ENCODE data around the gene PAPOLB.

PAPOLB gene

DNA sequence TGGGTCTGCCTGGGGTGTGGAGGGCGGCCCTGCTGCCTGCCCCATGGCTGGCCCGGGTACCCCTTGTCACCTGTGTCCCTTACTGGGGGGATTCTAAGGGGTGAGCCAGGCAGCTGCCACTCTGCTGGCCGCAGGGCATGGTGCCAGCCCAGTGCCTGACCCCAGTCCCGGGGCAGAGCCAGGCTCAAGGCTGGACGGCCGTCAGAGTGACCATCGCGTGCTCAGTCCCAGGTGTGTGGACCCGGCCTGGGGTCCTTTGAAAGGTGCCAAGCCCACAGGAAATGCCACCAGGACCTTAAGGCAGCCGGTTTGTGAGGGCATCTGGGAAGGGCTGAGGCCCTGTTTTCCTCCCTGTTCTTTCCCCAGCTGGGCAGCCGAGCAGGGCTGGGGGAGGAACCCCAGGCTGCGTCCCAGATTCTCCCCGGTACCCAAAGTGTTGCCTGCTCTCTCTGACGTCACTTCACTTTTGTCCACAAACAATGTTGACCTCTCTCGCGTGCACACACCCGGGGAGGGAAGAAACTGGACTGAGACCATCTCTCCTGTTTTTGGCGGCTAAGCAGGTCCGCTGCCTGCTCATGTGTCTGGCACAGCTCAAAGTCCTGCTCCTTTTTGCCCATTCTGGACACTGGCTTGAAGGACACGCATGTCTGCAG, 37.6 kb downstream of the PAPOLB start:
- DNase-seq (ENCODE audit: low read depth) = no peak

DNA sequence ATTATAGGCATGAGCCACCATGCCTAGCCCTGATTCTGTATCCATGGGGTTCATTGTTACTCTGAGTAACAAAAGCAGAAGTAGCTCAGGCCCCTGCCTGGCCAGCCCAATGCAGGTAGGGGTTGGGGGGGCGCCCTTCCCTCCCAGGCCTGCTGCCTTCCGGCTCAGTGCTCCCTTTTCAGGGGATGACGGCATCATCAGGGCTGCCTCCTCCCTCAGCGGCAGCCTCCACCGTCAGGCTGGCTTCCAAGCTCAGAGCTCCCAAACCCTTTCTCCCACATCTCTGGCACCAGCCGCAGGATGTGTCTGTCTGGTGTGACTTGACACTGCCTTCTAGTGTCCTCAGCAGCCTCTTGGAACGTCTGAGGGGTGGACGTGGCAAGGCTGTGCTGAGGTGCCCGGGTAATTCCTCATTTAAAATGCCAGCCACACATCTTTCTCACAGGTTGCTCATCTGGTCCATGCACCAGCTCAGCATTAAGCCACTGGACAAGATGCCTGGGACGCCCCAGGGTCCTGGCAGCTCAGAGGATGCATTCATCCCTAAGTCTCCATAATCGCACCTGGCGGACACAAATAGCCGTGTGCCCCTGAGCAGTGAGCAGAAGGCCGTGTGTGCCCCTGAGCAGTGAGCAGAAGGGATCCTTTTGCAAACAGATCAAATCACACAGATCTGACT, 38.2 kb downstream of the PAPOLB start:
- DNase-seq (ENCODE audit: low read depth) = no peak

DNA sequence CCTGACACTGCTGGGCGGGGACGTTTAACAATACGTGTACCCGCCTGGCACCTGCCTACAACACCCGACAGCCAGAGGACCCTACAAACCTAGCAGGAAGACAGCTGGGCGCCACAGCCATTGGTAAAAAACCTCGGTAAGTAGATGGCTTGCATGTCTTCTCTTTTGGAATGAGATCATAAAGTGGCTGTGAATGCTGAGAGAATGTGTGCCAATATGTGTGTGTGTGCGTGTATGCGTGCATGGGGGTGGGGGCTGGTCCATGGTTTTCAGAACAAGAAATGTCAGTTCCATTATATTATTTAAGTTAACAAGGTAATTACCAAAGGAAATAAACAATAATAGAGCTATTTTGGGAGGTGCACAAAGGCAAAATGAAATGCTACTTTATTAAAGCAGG, 39.2 kb downstream of the PAPOLB start:
- DNase-seq (ENCODE audit: low read depth) = no peak

DNA sequence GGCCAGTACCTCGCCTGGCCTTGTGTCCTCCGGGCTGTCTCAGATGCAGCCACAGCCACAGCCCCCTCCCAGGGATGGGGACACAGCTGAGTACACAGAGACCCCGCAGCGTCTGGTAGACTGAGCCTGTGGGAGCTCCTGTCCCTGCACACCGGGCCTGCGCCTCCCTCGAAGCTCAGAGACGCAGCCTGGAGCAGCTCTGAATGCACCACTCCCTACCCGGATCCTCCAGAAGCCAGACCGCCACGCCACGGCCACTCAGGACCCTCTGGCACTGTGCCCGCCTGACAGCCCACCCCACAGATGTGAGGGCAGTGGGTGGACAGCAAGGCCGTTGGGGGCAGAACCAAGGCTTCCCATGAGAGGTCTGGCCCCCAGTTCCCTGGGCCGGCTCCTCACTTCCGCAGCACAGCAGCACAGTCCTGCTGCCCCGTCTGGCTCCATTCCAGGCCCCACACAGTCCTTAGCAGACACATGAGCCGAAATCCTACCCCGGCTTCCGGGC, 40.8 kb downstream of the PAPOLB start:
- no peak for DNase-seq (ENCODE audit: low read depth)

DNA sequence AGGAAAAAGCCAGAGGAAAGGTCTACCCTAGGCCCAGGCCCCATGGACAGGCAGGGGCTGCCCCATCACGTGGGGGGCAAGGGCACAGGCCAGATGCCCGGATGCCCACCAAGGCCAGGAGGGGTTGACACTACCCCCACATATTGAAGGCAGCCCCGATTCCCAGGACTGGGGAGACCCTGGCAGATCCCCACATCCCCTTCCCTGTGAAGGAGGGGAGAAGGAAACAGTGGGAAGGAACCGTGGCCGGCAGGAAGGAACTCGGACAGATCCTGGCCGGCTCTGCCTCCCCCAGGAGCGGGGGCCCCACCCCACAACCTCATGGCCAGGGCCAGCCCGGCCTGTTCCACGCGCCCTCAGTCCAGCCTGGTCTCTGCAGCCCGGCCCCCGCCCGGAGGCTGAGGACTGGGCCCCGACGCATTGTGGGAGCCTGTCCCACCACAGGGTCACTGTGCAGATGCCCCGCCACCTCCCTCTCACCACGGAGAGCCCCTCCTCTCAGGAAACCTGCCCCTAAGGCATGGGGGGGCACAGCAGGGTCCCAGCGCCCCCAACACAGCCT, 41.3 kb downstream of the PAPOLB start:
- no peak for DNase-seq (ENCODE audit: low read depth)

DNA sequence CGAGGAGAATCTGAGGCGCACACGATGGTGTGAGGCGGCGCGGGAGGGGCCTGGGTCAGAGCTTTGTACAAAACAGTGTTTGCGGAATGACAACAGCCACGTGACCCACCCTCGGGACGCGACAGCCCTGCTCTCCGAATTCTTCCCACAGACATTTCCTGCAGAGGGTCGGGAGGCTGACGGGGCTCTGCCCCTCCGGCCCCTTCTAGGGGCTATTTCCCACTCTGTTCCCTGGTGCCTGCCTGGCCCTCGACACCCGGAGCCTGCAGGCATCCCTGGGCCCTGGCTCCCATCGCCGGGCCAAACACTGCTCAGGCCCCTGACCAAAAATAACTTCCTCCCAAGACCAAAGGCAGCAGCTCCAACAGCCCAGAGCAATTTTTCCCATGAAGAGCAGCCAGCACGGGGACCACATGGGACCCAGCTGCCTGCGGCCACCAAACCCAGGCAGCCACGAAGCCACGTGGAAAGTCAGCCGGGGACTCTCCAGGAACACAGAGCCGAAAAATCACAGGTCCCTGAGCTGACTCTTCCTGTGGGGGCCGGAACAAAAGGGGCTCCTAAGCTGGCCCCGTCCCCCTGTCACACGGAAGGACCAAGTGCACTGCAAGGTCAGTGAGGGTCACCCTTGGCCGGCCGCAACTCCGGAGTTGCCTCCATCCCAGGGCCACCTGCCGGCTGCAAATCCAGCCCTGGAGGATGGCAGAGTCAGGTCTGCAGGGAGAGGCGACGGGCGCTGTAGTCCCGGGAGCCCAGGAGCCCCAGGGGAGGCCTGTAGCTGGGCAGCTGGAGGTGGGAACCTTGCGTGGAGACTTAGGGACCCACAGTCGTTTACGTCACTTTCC, 42.0 kb downstream of the PAPOLB start:
- DNase-seq (ENCODE audit: low read depth) = no peak

DNA sequence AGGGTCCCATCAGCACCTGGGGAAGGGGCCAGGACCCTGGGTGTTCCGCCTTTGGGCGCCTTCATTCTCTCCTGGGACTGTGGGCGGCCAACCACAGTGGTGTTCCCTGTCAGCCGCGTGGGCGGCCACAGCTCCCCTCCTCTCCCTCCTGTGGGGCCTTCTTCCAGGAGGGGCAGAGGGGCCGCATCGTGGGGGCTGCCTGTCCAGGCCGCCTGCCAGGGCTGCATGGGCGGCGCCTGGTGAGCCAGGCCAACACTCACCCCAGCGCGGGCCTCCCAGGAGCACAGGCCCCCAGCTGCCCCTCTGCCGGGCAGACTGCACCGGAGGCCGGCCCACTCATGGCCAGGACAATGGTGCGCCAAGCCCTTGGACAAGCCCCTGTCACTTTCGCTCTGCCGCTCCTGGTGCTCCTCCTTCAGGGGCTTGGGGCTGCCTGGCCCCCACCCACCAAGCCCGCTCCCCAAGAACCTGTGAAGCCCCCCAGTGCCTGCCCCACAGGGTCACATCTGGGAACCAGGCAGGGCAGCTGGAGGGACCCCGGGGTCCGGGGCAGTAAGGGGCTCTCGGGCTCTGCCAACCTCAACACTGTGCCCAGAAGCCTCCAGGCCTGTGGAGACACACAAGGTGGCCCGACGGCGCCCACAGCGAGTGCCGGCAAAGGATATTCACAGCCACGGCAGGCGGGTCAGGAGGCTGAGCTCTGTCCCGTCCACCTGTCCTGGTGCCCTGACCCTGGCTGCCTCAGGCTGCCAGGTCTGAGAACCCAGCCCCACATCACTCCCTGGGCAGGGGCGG, 43.6 kb downstream of the PAPOLB start:
- no peak for DNase-seq (ENCODE audit: low read depth)

DNA sequence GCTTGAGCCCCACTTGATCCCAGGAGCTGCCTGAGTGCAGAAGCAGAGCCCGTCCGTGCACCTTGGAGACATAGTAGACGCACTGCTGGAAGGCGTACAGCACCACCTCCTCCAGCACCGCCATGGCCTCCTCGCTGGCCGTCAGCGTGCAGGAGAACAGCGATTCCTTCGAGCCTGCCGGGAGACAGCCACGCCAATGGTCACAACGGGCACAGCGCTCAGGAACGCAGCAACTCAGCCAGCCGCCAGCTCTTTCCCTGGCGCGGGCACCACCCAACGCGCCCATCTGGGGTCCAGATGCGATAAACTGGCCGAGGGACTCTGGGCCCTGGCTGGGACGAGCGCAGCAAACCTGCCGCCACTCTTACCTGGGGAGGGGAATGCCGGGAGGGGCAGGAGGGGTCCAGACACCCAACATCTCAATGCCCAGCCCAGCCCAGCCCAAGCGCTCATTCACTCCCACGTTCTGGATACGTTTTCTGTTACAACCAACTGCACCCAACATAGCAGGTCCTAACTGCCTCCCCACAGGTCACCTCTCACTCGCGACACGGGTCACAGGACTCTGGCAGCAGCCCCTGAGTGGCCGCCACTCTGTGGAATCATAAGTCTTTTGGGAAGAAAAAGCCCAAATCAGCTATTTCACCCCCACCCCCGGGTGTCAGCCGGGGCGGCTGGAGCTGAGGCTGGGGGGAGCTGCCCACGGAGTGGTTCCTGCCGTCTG, 44.5 kb downstream of the PAPOLB start:
- DNase-seq (ENCODE audit: low read depth) = no peak

DNA sequence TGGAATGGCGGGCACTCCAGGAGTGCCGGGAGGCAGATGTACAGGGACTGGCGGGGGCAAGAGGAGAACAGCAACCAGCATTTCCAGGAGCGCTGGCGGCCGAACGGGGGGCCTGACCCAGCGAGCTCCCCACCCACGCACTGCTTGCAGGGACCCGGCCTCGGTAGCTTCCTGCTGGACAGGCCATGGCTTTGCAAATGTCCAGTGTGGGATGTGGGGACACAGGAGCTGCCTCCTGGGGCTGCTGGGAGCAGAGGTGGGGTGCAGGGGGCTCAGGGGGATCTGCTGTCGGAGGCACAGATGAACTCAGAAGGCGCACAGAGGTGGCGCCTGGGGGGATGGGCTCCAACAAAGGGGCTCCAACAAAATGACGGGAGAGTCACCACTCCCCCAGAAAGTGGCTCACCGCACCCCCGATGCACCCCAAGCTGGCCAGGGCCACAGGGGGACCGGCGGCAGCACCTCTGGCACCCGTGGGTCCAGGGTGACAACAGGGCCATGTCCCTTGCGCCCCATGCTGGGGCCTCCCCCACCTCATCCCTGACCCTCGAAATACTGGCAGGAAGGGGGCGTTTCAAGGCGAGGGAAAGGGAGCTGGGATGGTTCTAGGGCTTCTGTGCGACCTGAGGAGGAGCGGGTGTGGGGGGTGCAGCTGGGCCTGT, 45.3 kb downstream of the PAPOLB start:
- no peak for DNase-seq (ENCODE audit: low read depth)

DNA sequence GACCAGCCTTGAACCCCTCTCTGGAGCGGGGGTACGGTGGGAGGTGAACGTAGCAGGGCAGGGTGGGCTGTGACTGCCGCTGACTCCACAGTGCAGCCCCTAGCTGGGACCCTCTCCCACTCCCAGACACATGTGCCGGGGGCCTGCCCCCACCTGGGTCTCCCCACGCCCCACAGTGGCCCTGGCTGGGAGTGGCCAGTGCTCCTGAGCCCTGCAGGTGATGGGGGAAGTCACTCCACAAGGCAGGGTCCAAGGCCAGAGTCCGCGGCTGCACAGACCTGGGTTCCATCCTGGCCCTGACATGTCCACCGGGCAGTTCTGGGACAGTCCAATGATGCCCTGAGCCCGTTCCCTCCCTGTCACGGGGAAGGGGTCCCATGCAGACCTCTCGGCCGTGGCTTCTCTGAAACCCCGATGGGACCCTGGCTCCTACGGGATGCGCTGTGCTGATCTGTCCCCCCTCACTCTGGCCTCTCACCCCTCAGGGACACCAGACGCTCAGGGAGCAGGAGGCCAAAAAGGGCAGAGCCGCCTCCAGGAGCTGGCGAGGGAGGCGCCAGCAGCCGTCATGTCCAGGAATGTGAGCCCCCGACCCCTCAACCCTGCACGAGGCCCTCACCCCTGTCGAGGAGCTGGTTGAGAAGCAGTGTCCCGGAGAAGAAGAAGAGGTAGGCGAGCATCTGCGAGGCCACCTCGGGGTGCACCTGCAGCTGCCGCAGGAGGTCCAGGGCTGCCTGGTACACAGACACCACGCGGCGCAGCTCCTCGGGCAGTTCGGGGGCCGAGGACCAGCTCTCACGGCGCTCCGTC, 46.0 kb downstream of the PAPOLB start:
- no peak for DNase-seq (ENCODE audit: low read depth)

DNA sequence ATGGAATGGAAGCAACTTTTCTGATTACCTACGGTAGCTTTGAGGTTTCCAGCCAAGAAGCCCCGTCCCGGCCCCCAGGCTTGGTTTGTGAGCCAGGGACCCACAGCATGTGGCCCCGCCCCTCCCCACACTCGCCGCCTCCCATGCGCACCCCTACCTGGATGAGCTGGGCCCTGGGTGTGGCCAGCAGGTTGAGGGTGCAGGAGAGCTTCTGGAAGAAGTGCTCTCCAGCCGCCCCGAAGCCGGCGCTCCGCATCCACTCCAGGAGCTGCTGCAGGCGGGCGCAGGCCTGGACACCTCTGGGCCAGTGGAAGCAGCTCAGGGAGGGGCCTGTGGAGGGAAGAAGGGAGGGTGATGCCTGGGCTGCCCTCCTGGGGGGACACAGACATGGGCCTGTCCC, 46.7 kb downstream of the PAPOLB start:
- no peak for DNase-seq (ENCODE audit: low read depth)

DNA sequence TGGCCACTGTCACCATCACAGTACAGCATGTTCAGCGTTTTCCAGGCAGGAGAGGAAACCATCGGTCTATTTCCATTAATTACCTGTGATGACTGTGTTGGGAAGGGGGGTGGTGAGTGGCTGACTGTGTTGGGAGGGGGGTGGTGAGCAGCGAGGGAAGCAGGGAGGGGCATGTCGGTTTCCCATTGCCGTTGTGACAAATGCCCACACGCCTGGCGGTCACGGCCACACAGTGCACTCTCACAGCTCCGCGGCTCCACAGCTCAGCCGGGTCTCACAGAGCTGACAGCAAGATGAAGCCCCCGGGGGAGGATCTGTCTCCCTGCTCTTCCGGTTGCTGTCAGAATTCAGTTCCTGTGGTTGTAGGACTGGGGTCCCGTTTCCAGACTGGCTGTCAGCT, 47.4 kb downstream of the PAPOLB start:
- no peak for DNase-seq (ENCODE audit: low read depth)

DNA sequence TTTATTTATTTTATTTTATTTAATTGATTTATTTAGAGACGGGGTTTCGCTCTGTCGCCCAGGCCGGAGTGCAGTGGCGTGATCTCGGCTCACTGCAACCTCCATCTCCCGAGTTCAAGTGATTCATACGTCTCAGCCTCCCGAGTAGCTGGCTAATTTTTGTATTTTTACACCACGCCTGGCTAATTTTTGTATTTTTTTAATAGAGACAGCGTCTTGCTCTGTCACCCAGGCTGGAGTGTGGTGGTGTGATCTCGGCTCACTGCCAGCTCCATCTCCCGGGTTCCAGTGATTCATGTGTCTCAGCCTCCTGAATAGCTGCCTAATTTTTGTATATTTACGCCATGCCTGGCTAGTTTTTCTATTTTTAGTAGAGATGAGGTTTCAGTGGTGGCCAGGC, 52.2 kb downstream of the PAPOLB start:
- no peak for DNase-seq (ENCODE audit: low read depth)

DNA sequence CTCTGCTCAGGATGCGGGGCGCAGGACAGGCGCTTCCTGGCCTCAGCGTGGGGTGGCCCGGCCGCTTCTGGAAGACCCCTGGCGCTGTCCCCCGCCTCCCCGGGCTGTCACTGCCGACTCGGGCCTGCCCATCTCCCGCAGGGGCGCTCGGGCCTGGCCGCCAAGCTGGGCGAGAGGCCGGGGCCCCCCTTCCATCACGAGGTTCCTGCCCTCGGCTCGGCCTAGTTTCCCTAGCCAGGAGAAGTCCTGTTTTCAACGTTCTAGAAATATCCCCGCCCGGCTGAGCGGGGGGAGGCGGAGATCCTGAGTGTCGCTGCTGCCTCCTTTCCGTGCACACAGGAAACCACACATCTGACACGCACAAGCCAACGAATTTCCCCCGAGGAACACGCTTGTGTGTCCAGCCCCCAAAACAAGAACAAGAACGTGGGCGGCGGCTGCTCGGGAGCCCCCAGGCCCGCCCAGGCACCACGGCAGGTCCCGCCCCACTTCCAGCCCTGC, 52.7 kb downstream of the PAPOLB start:
- DNase-seq (ENCODE audit: low read depth) = no peak

DNA sequence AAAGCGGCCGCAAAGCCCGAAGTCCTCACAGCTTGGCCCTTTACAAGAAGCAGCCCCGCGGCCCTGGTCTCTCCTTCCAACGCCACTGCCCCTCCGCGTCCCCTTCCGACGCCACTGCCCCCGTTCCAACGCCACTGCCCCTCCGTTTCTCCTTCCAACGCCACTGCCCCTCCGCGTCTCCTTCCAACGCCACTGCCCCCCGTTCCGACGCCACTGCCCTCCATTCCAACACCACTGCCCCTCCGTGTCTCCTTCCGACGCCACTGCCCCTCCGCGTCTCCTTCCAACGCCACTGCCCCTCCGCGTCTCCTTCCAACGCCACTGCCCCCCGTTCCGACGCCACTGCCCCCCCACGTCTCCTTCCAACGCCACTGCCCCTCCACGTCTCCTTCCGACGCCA, 53.3 kb downstream of the PAPOLB start:
- no peak for DNase-seq (ENCODE audit: low read depth)

DNA sequence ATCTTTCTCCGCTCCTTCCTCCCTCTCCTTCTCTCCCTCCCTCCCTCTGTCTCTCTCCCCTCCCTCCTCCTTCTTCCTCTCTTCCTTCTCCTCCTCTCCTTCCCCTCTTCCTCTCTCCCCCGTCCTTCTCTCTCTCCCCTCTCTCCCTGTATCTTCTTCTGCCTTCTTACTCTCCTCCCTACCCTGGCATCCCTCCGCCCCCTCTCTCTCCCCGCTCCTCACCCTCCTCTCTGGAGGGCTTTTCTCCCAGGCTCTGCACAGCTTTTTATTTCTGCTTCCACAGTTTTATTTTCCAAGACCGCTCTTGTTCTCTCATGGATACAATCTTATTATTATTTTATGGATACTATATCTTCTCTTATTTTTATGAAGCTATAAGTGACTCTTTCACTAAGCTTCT, 53.8 kb downstream of the PAPOLB start:
- DNase-seq (ENCODE audit: low read depth) = no peak
